H1 (cell line): ENCODE measurements around the gene CAMK1. TPM values are rescaled to one million over a fixed set of nuclear protein-coding genes. Genes with fewer than 3 reads are reported as not detected.

Experiments used
- CTCF ChIA-PET: fragments of 300-600 bp; sonication (Branson Sonifier 250); formaldehyde crosslinking; loops from one replicate; lab custom pipeline; 2021; ENCODE audit not compliant: partially characterized antibody; lab: Charles Lee
- POLR2A ChIA-PET: fragments of 300-600 bp; sonication (Branson Sonifier 250); formaldehyde crosslinking; loops from one replicate; lab custom pipeline; 2021; ENCODE audit warnings: inconsistent platforms; ENCODE audit not compliant: partially characterized antibody; lab: Charles Lee
- DNase-seq, 2 experiments: peaks; one replicate each; pipeline versions ENCODE4 v3.0.0 to v3.0.0-alpha.2; 2010 to 2022; ENCODE audit warnings: low spot score in 2 of 2, low read depth in 1 of 2, mixed read lengths in 1 of 2
- FAIRE-seq: peaks from 2 replicates; lab custom pipeline; 2011; peaks lifted over from hg19 to GRCh38; lab: Jason Lieb, UNC
- H2AFZ ChIP-seq: 2 replicates; pipeline ENCODE4 v1.8.1; 2012; ENCODE audit warnings: low read length, inconsistent platforms
- H2AK5ac ChIP-seq: 2 replicates; pipeline ENCODE4 v1.6.1; 2013; ENCODE audit warnings: low read depth, low read length
- H2BK120ac ChIP-seq: replicated peaks from 2 replicates; pipeline ENCODE3; 2013; ENCODE audit warnings: low read depth, low read length, inconsistent platforms
- H2BK12ac ChIP-seq: 2 replicates; pipeline ENCODE4 v1.6.1; 2013; ENCODE audit warnings: low read depth, low read length
- H2BK15ac ChIP-seq: 2 replicates; pipeline ENCODE4 v1.6.1; 2013; ENCODE audit warnings: low read length
- H2BK20ac ChIP-seq: 2 replicates; pipeline ENCODE4 v1.6.1; 2013; ENCODE audit warnings: low read length
- H2BK5ac ChIP-seq: 2 replicates; pipeline ENCODE4 v1.6.1; 2013; ENCODE audit warnings: low read depth, low read length
- H3K14ac ChIP-seq: 2 replicates; pipeline ENCODE4 v1.6.1; 2013; ENCODE audit warnings: inconsistent platforms; ENCODE audit not compliant: insufficient read length
- H3K18ac ChIP-seq: 2 replicates; pipeline ENCODE4 v1.6.1; 2013; ENCODE audit warnings: low read length; ENCODE audit errors: extremely low read depth
- H3K23ac ChIP-seq: 2 replicates; pipeline ENCODE4 v1.6.1; 2013; ENCODE audit warnings: inconsistent platforms; ENCODE audit not compliant: insufficient read length
- H3K23me2 ChIP-seq: 2 replicates; pipeline ENCODE4 v1.6.1; 2013; ENCODE audit warnings: low read depth, low read length
- H3K27ac ChIP-seq: 2 replicates; pipeline ENCODE4 v1.6.1; 2011; ENCODE audit warnings: low read depth, low read length, inconsistent platforms
- H3K27me3 ChIP-seq, 4 experiments: replicated peaks in 1 of 4; 1 replicate in 1 of 4; 2 replicates in 3 of 4; pipeline versions ENCODE4 v1.6.1 to v1.8.1; 2011 to 2013; ENCODE audit warnings: low read length in 3 of 4, mild to moderate bottlenecking in 3 of 4, inconsistent platforms in 2 of 4, mixed read lengths in 2 of 4, moderate library complexity in 1 of 4; ENCODE audit not compliant: control insufficient read depth in 3 of 4, insufficient read depth in 3 of 4; ENCODE audit errors: extremely low read depth in 1 of 4
- H3K36me3 ChIP-seq, 4 experiments: 2 replicates each; pipeline versions ENCODE4 v1.6.1 to v1.8.1; 2011 to 2013; ENCODE audit warnings: mild to moderate bottlenecking in 4 of 4, low read length in 3 of 4, moderate library complexity in 2 of 4, control low read depth in 1 of 4, inconsistent platforms in 1 of 4; ENCODE audit not compliant: insufficient read depth in 4 of 4, control insufficient read depth in 2 of 4
- H3K4ac ChIP-seq: replicated peaks from 2 replicates; pipeline ENCODE3; 2013; ENCODE audit warnings: low read length, low read depth, mixed read lengths, inconsistent platforms; ENCODE audit not compliant: insufficient read length
- H3K4me1 ChIP-seq, 4 experiments: replicated peaks in 1 of 4; 1 replicate in 1 of 4; 2 replicates in 3 of 4; pipeline versions ENCODE4 v1.6.1 to v1.8.1; 2011 to 2013; ENCODE audit warnings: low read length in 3 of 4, inconsistent platforms in 2 of 4, mixed read lengths in 1 of 4; ENCODE audit not compliant: insufficient read depth in 4 of 4, control insufficient read depth in 3 of 4
- H3K4me2 ChIP-seq, 2 experiments: 2 replicates each; pipeline versions ENCODE4 v1.6.1 to v1.8.1; 2011 to 2013; ENCODE audit warnings: low read depth in 2 of 2, low read length in 2 of 2, control low read depth in 1 of 2, inconsistent platforms in 1 of 2, mild to moderate bottlenecking in 1 of 2; ENCODE audit not compliant: insufficient read depth in 1 of 2
- H3K4me3 ChIP-seq, 4 experiments: fragments of 200-600, 300-600 bp in 1 of 4; sonication (generic), shearing (Covaris generic), sonication (Bioruptor Twin) in 1 of 4; 2 replicates each; pipeline versions ENCODE4 v1.5.1 to v1.8.1; 2011 to 2016; ENCODE audit warnings: low read length in 4 of 4, low read depth in 3 of 4, control low read depth in 2 of 4, inconsistent platforms in 2 of 4, mild to moderate bottlenecking in 2 of 4, mixed read lengths in 1 of 4, moderate library complexity in 1 of 4; ENCODE audit not compliant: insufficient read depth in 2 of 4; ENCODE audit errors: extremely low read depth in 1 of 4
- H3K56ac ChIP-seq: replicated peaks from 2 replicates; pipeline ENCODE3; 2013; ENCODE audit warnings: low read depth, mild to moderate bottlenecking, mixed read lengths, low read length, inconsistent platforms; ENCODE audit not compliant: insufficient read length
- H3K79me1 ChIP-seq: 2 replicates; pipeline ENCODE4 v1.6.1; 2013; ENCODE audit warnings: low read depth, low read length, control low read depth
- H3K79me2 ChIP-seq, 2 experiments: 2 replicates each; pipeline versions ENCODE4 v1.6.1 to v1.8.1; 2012 to 2013; ENCODE audit warnings: low read length in 2 of 2, mild to moderate bottlenecking in 2 of 2, inconsistent platforms in 1 of 2; ENCODE audit not compliant: insufficient read depth in 2 of 2, control insufficient read depth in 1 of 2
- H3K9ac ChIP-seq, 4 experiments: replicated peaks in 1 of 4; 1 replicate in 1 of 4; 2 replicates in 3 of 4; pipeline versions ENCODE4 v1.6.1 to v1.8.1; 2011 to 2013; ENCODE audit warnings: low read depth in 3 of 4, low read length in 3 of 4, control low read depth in 2 of 4, mild to moderate bottlenecking in 2 of 4, moderate library complexity in 2 of 4, inconsistent platforms in 1 of 4; ENCODE audit errors: extremely low read depth in 1 of 4
- H3K9me3 ChIP-seq, 2 experiments: 2 replicates each; pipeline versions ENCODE4 v1.6.1 to v1.8.1; 2012 to 2013; ENCODE audit warnings: mild to moderate bottlenecking in 2 of 2, moderate library complexity in 2 of 2, control low read depth in 1 of 2, inconsistent platforms in 1 of 2, low read depth in 1 of 2, low read length in 1 of 2, mixed read lengths in 1 of 2; ENCODE audit not compliant: insufficient read depth in 2 of 2
- H4K20me1 ChIP-seq, 2 experiments: replicated peaks in 1 of 2; 2 replicates each; pipeline versions ENCODE3 to v1.8.1; 2011 to 2013; ENCODE audit warnings: inconsistent platforms in 2 of 2, low read length in 2 of 2, mild to moderate bottlenecking in 1 of 2; ENCODE audit not compliant: insufficient read depth in 2 of 2, control insufficient read depth in 1 of 2
- H4K5ac ChIP-seq: 2 replicates; pipeline ENCODE4 v1.6.1; 2013; ENCODE audit warnings: low read length, low read depth, mixed read lengths, inconsistent platforms; ENCODE audit not compliant: insufficient read length
- H4K8ac ChIP-seq: 2 replicates; pipeline ENCODE4 v1.8.0; 2013; ENCODE audit warnings: mild to moderate bottlenecking, moderate library complexity, low read length, inconsistent platforms; ENCODE audit not compliant: insufficient read depth; ENCODE audit errors: extremely low read depth
- H4K91ac ChIP-seq: replicated peaks from 2 replicates; pipeline ENCODE3; 2013; ENCODE audit warnings: low read length, mixed read lengths, inconsistent platforms; ENCODE audit not compliant: insufficient read length
- BACH1 ChIP-seq: IDR thresholded peaks from 2 replicates; pipeline ENCODE4 v1.6.1; 2012; ENCODE audit warnings: low read length, improper control_type of control experiment
- CEBPB ChIP-seq: IDR thresholded peaks from 2 replicates; pipeline ENCODE4 v1.6.1; 2012; ENCODE audit warnings: low read depth, low read length
- CTBP2 ChIP-seq: IDR thresholded peaks from 2 replicates; pipeline ENCODE4 v1.7.0; 2011; ENCODE audit warnings: borderline replicate concordance, mild to moderate bottlenecking, moderate library complexity, mixed read lengths, low read length; ENCODE audit not compliant: insufficient read depth, insufficient read length
- E2F6 ChIP-seq: IDR thresholded peaks from 2 replicates; pipeline ENCODE4 v1.6.1; 2012; ENCODE audit warnings: inconsistent platforms
- NRF1 ChIP-seq: IDR thresholded peaks from 2 replicates; pipeline ENCODE4 v1.6.1; 2011; ENCODE audit warnings: mild to moderate bottlenecking, low read depth, low read length, improper control_type of control experiment
- PHF8 ChIP-seq: fragments of 200-600 bp; sonication (generic); conservative IDR thresholded peaks from 2 replicates; pipeline ENCODE4 v1.7.1; 2012; ENCODE audit warnings: low read depth, mild to moderate bottlenecking, inconsistent platforms, low read length, moderate library complexity
- POLR2A ChIP-seq, 2 experiments: IDR thresholded peaks; 1 replicate in 1 of 2; 2 replicates in 1 of 2; pipeline ENCODE4 v1.6.1; 2011; ENCODE audit warnings: low read depth in 2 of 2, low read length in 2 of 2, mild to moderate bottlenecking in 2 of 2; ENCODE audit errors: control extremely low read depth in 1 of 2
- RAD21 ChIP-seq, 2 experiments: IDR thresholded peaks in 1 of 2; conservative IDR thresholded peaks in 1 of 2; 2 replicates each; pipeline ENCODE4 v1.6.1; 2011; ENCODE audit warnings: low read depth in 2 of 2, low read length in 2 of 2, improper control_type of control experiment in 1 of 2, inconsistent platforms in 1 of 2, mild to moderate bottlenecking in 1 of 2, moderate library complexity in 1 of 2
- RXRA ChIP-seq: IDR thresholded peaks from 2 replicates; pipeline ENCODE4 v1.6.1; 2011; ENCODE audit warnings: low read depth, mild to moderate bottlenecking, low read length, moderate library complexity; ENCODE audit not compliant: insufficient read depth
- TCF12 ChIP-seq: IDR thresholded peaks from 2 replicates; pipeline ENCODE4 v1.6.1; 2011; ENCODE audit warnings: low read depth, mild to moderate bottlenecking, low read length
- WGBS, 2 experiments: shearing (Covaris generic) in 1 of 2; methylation state at CpG; one replicate each; pipeline versions ENCODE4 v1.1.6 to v1.1.7; 2013 to 2015; ENCODE audit warnings: low lambda C conversion rate in 2 of 2, mixed read lengths in 2 of 2, inconsistent platforms in 1 of 2, low coverage in 1 of 2, missing lambda C conversion rate in 1 of 2; ENCODE audit not compliant: insufficient replicate concordance in 2 of 2, insufficient coverage in 1 of 2, insufficient read length in 1 of 2; ENCODE audit errors: extremely low coverage in 1 of 2, missing lambda C conversion rate in 1 of 2; 5-methylcytosine and 5-hydroxymethylcytosine counted together
- polyA plus RNA-seq, 7 experiments: library from polyadenylated mRNA; depleted of rRNA in 3 of 7; stranded (reverse) in 5 of 7; unstranded in 2 of 7; fragments of >200 nt in 5 of 7; fragments of 200-250 nt in 2 of 7; gene quantifications; 1 replicate in 5 of 7; 2 replicates in 1 of 7; 4 replicates in 1 of 7; pipeline versions ENCODE4 v1.2.1 to v1.2.3, GENCODE V29; 2011 to 2013; ENCODE audit warnings: missing spikeins in 2 of 7, mixed read lengths in 2 of 7
- total RNA-seq: library from RNA; stranded (reverse); fragmentation: NEBNext Ultra II Directional; extraction: Animal tissue kit (Norgen Biotek cat#: 25700); gene quantifications from 2 replicates; pipeline ENCODE4 v1.2.1, GENCODE V29; 2021
- TF ChIP-seq, protein P1 (sequence below): IDR thresholded peaks from 2 replicates; pipeline ENCODE4 v1.6.1; 2012; ENCODE audit warnings: low read length, inconsistent platforms

The CAMK1 gene
- total and polyA plus RNA-seq, 2 of the 8 experiments (the other 6 are each of a cell fraction or from before 2014, with no cell fraction given) = 4.9 to 5.1 TPM

DNA sequence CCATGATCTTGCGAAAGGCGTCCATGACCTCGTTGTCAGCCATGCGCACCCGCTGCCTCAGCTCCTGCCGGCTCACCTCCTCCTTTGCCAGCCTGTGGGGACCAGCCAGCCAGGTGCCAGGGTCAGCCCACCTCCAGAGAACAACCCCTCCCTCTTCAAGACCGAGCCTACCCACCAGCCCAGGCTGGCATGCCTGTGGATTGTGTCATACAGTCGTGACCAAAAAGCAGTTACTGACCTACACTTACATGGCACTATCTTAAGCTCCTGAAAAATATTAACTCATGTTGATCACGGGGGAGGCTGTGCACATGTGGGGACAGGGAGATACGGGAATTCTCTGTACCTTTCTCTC, 10.7 kb upstream of the CAMK1 start:
- H3K27ac ChIP-seq = no peak overlapping the region
- no peak overlapping the region for H3K56ac ChIP-seq
- H3K14ac ChIP-seq = no peak overlapping the region
- H2AFZ ChIP-seq = no peak overlapping the region
- POLR2A ChIA-PET = interaction anchor here (0.7 to 2.3 kb wide), 5 partner anchors 9 to 510 kb away, joined by 3 to 7 read pairs (median 3); no protein-coding TSS in a partner anchor
- H3K23me2 ChIP-seq = no peaks in the 10 kb centered on the region; the same call in 1 of the 2 replicates
- DNase-seq (no peak), FAIRE-seq (no peak)
- no peak overlapping the region for H2BK120ac ChIP-seq
- H4K8ac ChIP-seq = no peak overlapping the region
- H3K79me2 ChIP-seq = no peaks in the 10 kb centered on the region
- no peaks in the 10 kb centered on the region for H4K20me1 ChIP-seq
- H3K23ac ChIP-seq = no peak overlapping the region
- no peak overlapping the region for H2BK12ac ChIP-seq
- TF ChIP-seq, protein P1, sequence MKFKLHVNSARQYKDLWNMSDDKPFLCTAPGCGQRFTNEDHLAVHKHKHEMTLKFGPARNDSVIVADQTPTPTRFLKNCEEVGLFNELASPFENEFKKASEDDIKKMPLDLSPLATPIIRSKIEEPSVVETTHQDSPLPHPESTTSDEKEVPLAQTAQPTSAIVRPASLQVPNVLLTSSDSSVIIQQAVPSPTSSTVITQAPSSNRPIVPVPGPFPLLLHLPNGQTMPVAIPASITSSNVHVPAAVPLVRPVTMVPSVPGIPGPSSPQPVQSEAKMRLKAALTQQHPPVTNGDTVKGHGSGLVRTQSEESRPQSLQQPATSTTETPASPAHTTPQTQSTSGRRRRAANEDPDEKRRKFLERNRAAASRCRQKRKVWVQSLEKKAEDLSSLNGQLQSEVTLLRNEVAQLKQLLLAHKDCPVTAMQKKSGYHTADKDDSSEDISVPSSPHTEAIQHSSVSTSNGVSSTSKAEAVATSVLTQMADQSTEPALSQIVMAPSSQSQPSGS = no peak
- no peak for TF ChIP-seq CTBP2
- no peak for TF ChIP-seq NRF1
- no peak for TF ChIP-seq POLR2A (IDR thresholded peaks at IDR 0.05; ENCODE audit: control extremely low read depth in 1 of 2, low read depth in 2 of 2, low read length in 2 of 2)
- TF ChIP-seq RXRA = no peak
- TF ChIP-seq TCF12 = no peak
- TF ChIP-seq PHF8 = no peak
- no peak for TF ChIP-seq CEBPB
- TF ChIP-seq BACH1 = no peak
- no peak for TF ChIP-seq E2F6
- no peak for TF ChIP-seq RAD21 (IDR thresholded peaks at IDR 0.05 in 1 of 2, conservative IDR thresholded peaks at IDR 0.05 in 1 of 2; ENCODE audit: low read depth in 2 of 2, low read length in 2 of 2)
- TF ChIP-seq, all 59 proteins: peak for 0
- H3K9me3 ChIP-seq = no peaks in the 10 kb centered on the region
- H3K4me2 ChIP-seq = no peak overlapping the region
- H3K4ac ChIP-seq = no peak overlapping the region
- no peak overlapping the region for H3K9ac ChIP-seq
- H3K36me3 ChIP-seq = peaks cover 4 to 31% (median 21%) of the 10 kb centered on the region in 4 experiments
- no peak overlapping the region for H2AK5ac ChIP-seq
- 95% methylated on average over 10 of the region's 10 CpGs; no CpG with 5 or more reads in 1 of the 2 experiments for WGBS, 2 experiments
- CTCF ChIA-PET = interaction anchor here (1.4 to 3.9 kb wide), 2 partner anchors 11 to 24 kb away, joined by 4 to 11 read pairs; no protein-coding TSS in a partner anchor
- H4K5ac ChIP-seq = no peak overlapping the region
- no peak overlapping the region for H2BK20ac ChIP-seq
- H4K91ac ChIP-seq = no peak overlapping the region
- H3K79me1 ChIP-seq = no peaks in the 10 kb centered on the region
- H3K27me3 ChIP-seq = peaks cover 0 to 3% (median 0%) of the 10 kb centered on the region in 4 experiments; a peak in 1 of 7 replicates
- no peak overlapping the region for H3K4me3 ChIP-seq
- H2BK15ac ChIP-seq = no peak overlapping the region
- H3K18ac ChIP-seq = no peak overlapping the region
- H2BK5ac ChIP-seq = no peak overlapping the region
- H3K4me1 ChIP-seq = no peaks in the 10 kb centered on the region
